ENCODE results near the gene ATG5. TPM values are rescaled to one million over a fixed set of nuclear protein-coding genes. Genes with fewer than 3 reads are reported as not detected.

ATG5 gene
- polyA plus RNA-seq, 1 donor from 2014 or later: 45.5 TPM

GRCh38 chr6:106149472-106150069, 176.0 kb downstream of the ATG5 start:
- Histone ChIP-seq H3K36me3 (ENCODE audit: insufficient read depth, low read length) (no peaks in the 10 kb centered on the region), H3K27me3 (ENCODE audit: insufficient read depth, low read depth, low read length) (no peaks in the 10 kb centered on the region), H3K9me2 (ENCODE audit: insufficient read depth, low read length) (no peaks in the 10 kb centered on the region), H3K4me2 (ENCODE audit: low read length) (no peak overlapping the region), H3K9ac (ENCODE audit: low read length) (no peak overlapping the region), H2AFZ (ENCODE audit: low read depth, low read length) (no peak overlapping the region), H3F3A (ENCODE audit: insufficient read depth, low read length, poor library complexity, severe bottlenecking) (no peaks in the 10 kb centered on the region), H3K79me2 (replicated peaks; ENCODE audit: insufficient read depth, low read length) (no peaks in the 10 kb centered on the region), H3K9me3 (ENCODE audit: low read length) (no peaks in the 10 kb centered on the region), H4K20me1 (ENCODE audit: insufficient read depth) (no peaks in the 10 kb centered on the region), H3K4me3 (ENCODE audit: low read length) (no peak overlapping the region), H3K27ac (ENCODE audit: low read length) (no peak overlapping the region)
- TF ChIP-seq MXI1 (conservative IDR thresholded peaks at IDR 0.05; ENCODE audit: poor library complexity, severe bottlenecking) (no peak), RAD21 (conservative IDR thresholded peaks at IDR 0.05) (no peak), CTCF (IDR thresholded peaks at IDR 0.05; ENCODE audit: poor library complexity, severe bottlenecking) (no peak), EP300 (conservative IDR thresholded peaks at IDR 0.05; ENCODE audit: poor library complexity, severe bottlenecking) (no peak), TAF1 (IDR thresholded peaks at IDR 0.05; ENCODE audit: low read depth) (no peak), POLR2AphosphoS5 (IDR thresholded peaks at IDR 0.05) (no peak), EZH2 (IDR thresholded peaks at IDR 0.05; ENCODE audit: borderline replicate concordance, insufficient read depth, low read length, poor library complexity, severe bottlenecking) (no peak), SMC3 (conservative IDR thresholded peaks at IDR 0.05; ENCODE audit: poor library complexity) (no peak), REST (IDR thresholded peaks at IDR 0.05; ENCODE audit: borderline replicate concordance) (no peak)

- Histone ChIP-seq H4K20me1 (ENCODE audit: insufficient read depth) (no peaks in the 10 kb centered on the region), H3K9ac (ENCODE audit: low read length) (no peak overlapping the region), H3K36me3 (ENCODE audit: insufficient read depth, low read length) (no peaks in the 10 kb centered on the region), H3K27ac (ENCODE audit: low read length) (no peak overlapping the region), H3K79me2 (replicated peaks; ENCODE audit: insufficient read depth, low read length) (no peaks in the 10 kb centered on the region), H3K4me3 (ENCODE audit: low read length) (no peak overlapping the region), H3K4me2 (ENCODE audit: low read length) (no peak overlapping the region), H3K9me3 (ENCODE audit: low read length) (no peaks in the 10 kb centered on the region), H3K9me2 (ENCODE audit: insufficient read depth, low read length) (no peaks in the 10 kb centered on the region), H2AFZ (ENCODE audit: low read depth, low read length) (no peak overlapping the region), H3K27me3 (ENCODE audit: insufficient read depth, low read depth, low read length) (no peaks in the 10 kb centered on the region), H3F3A (ENCODE audit: insufficient read depth, low read length, poor library complexity, severe bottlenecking) (no peaks in the 10 kb centered on the region)
- TF ChIP-seq RAD21 (conservative IDR thresholded peaks at IDR 0.05) (no peak), REST (IDR thresholded peaks at IDR 0.05; ENCODE audit: borderline replicate concordance) (no peak), EP300 (conservative IDR thresholded peaks at IDR 0.05; ENCODE audit: poor library complexity, severe bottlenecking) (no peak), MXI1 (conservative IDR thresholded peaks at IDR 0.05; ENCODE audit: poor library complexity, severe bottlenecking) (no peak), POLR2AphosphoS5 (IDR thresholded peaks at IDR 0.05) (no peak), EZH2 (IDR thresholded peaks at IDR 0.05; ENCODE audit: borderline replicate concordance, insufficient read depth, low read length, poor library complexity, severe bottlenecking) (no peak), CTCF (IDR thresholded peaks at IDR 0.05; ENCODE audit: poor library complexity, severe bottlenecking) (no peak), TAF1 (IDR thresholded peaks at IDR 0.05; ENCODE audit: low read depth) (no peak), SMC3 (conservative IDR thresholded peaks at IDR 0.05; ENCODE audit: poor library complexity) (no peak)
These were observed 178.1 kb downstream of the ATG5 start for GRCh38 chr6:106147476-106147875.

Measured in neural cell (in vitro differentiated cells).